ENCODE measurements around the gene MED13L. TPM values are rescaled to one million over a fixed set of nuclear protein-coding genes. Genes with fewer than 3 reads are reported as not detected.

The MED13L gene
- total RNA-seq, 1 donor from 2014 or later = 117 TPM

DNA sequence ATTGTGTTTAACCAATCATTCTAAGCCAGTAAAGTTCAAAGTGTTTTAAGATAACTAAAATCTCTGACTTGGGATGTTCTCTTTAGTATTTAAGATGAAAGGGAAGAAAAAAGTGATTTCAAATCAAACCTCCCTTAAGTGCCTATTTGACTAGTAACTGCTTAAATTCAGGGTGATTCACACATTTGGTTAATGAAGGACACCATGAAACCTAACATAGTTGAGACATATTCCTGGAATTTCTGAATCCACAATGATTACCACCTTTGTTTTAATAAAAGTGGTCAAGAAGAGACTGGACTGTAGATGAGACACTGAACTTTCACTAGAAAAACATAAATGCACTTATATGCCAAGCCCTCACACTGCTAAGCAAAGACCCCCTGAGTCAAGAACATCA lies 138.7 kb downstream of the MED13L start:
- no peaks in the 10 kb centered on the region for H3K27me3 ChIP-seq
- TF ChIP-seq, protein P1, sequence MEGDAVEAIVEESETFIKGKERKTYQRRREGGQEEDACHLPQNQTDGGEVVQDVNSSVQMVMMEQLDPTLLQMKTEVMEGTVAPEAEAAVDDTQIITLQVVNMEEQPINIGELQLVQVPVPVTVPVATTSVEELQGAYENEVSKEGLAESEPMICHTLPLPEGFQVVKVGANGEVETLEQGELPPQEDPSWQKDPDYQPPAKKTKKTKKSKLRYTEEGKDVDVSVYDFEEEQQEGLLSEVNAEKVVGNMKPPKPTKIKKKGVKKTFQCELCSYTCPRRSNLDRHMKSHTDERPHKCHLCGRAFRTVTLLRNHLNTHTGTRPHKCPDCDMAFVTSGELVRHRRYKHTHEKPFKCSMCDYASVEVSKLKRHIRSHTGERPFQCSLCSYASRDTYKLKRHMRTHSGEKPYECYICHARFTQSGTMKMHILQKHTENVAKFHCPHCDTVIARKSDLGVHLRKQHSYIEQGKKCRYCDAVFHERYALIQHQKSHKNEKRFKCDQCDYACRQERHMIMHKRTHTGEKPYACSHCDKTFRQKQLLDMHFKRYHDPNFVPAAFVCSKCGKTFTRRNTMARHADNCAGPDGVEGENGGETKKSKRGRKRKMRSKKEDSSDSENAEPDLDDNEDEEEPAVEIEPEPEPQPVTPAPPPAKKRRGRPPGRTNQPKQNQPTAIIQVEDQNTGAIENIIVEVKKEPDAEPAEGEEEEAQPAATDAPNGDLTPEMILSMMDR (IDR thresholded peaks at IDR 0.05) = no peak
- no peaks in the 10 kb centered on the region for H3K9me3 ChIP-seq
- intact Hi-C loops (cut with DNase I) = no loop called here
- DNase-seq (ENCODE audit: low spot score in 2 of 2) = no peak
- H3K36me3 ChIP-seq = no peaks in the 10 kb centered on the region
- no peak overlapping the region for H3K27ac ChIP-seq
- peaks cover 12 to 66% of the 10 kb centered on the region in 2 donors for H3K4me1 ChIP-seq
- H3K4me3 ChIP-seq = no peak overlapping the region

DNA sequence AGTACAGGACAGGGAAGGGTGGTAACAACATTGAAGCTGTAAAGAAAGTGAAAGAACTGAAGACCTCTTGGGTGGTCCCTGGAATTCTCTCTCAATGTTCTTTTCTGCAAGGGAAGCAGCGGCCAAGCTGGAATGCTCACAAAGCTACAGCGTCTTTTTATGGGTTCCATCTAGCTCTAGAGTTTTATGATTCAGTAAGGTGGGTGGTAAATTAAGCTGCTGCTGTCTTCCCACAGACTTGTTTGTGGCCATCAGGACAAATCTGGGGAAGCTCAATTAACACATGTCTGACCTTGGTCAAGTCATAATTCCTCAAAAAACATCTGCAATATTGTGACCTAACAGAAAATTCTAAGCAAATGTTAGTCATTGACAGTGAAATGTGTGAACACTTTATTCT lies 139.1 kb downstream of the MED13L start:
- intact Hi-C loops (cut with DNase I) = no loop called here
- Histone ChIP-seq H3K4me1 (peaks cover 8 to 68% of the 10 kb centered on the region in 2 donors), H3K27ac (no peak overlapping the region), H3K9me3 (no peaks in the 10 kb centered on the region), H3K4me3 (no peak overlapping the region), H3K27me3 (no peaks in the 10 kb centered on the region), H3K36me3 (no peaks in the 10 kb centered on the region)
- no peak for DNase-seq (ENCODE audit: low spot score in 2 of 2)
- TF ChIP-seq, protein P1 (IDR thresholded peaks at IDR 0.05) = no peak

DNA sequence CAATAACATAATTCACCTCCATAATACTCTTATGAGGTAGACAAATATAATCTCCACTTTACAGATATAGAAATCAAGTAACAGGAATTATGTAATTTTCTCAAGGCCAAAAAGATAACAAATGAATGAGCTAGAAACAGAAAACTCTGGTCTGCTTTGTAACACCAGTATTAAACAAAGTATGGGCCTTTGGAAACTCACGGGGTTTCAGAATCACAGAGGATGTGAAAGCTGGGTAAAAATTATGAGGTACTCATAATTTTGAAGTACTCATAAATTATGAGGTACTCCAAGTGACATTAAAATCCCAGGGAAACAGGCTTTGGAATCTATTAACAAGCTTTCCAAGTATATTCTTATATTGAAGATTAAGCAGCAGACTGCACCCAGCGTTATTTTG lies 140.2 kb downstream of the MED13L start:
- Histone ChIP-seq H3K36me3 (no peaks in the 10 kb centered on the region), H3K4me3 (no peak overlapping the region), H3K27me3 (no peaks in the 10 kb centered on the region), H3K4me1 (peaks cover 8 to 68% of the 10 kb centered on the region in 2 donors), H3K9me3 (no peaks in the 10 kb centered on the region), H3K27ac (no peak overlapping the region)
- TF ChIP-seq, protein P1 (IDR thresholded peaks at IDR 0.05) = no peak
- no peak for DNase-seq (ENCODE audit: low spot score in 2 of 2)
- intact Hi-C loops (cut with DNase I) = no loop called here

DNA sequence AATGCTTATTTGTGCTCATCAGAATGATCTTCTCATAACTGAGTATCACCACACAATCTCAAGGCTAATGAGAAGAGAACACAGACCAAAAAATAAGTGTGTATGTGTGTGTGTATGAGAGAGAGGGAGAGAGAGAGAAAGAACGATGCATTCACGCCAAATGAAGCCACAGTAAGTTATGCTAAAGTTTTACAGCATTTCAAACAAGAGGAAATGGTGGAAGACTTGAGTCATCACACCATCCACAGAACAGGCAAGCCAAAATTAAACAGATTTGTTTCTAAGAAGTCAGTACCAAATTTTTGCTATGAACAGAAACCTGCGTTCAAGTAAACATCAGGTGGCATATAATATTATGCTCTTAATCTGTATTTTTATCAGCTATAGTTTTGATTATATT lies 141.2 kb downstream of the MED13L start:
- Histone ChIP-seq H3K9me3 (no peaks in the 10 kb centered on the region), H3K4me3 (no peak overlapping the region), H3K4me1 (peaks cover 8 to 64% of the 10 kb centered on the region in 2 donors), H3K27ac (peak overlapping the region in 1 of 2 donors; percentile 29), H3K36me3 (no peaks in the 10 kb centered on the region), H3K27me3 (no peaks in the 10 kb centered on the region)
- DNase-seq (ENCODE audit: low spot score in 2 of 2) = no peak
- TF ChIP-seq, protein P1 (IDR thresholded peaks at IDR 0.05) = no peak
- intact Hi-C loops (cut with DNase I) = no loop called here

DNA sequence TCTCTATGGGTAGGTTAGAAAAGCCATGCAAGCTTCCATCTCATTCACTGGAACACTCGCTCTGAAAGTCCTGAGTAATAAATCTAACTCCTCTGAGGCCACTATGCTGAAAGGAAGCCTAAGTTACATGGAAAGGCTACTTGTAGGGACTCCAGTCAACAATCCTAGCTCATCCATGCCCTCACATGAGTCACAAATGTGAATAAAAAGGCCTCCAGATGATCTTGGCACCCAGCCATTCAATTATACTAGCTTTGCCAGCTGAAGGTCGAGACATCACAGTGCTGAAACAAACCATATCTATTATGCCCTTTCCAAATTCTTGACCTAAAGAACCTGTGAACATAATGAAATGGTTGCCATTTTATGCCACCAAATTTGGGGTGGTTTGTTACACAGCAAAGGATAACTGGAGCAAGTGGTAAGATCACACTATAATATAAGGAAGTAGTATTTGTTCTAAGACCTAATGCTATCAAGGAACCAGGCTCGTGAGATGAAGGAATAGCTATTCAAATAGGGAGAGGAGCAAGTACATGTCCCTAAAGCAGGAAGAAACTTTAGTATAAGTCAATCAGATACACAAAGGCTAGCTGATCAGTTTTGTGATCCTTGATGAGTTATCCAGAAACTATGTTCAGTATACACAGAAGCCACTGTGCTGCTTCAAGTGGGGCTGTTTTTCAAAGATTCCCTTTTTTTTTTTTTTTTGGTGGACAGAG lies 142.1 kb downstream of the MED13L start:
- Histone ChIP-seq H3K9me3 (no peaks in the 10 kb centered on the region), H3K4me3 (no peak overlapping the region), H3K36me3 (no peaks in the 10 kb centered on the region), H3K27ac (peak overlapping the region; percentile 13 to 29), H3K4me1 (peaks cover 8 to 67% of the 10 kb centered on the region in 2 donors), H3K27me3 (no peaks in the 10 kb centered on the region)
- intact Hi-C loops (cut with DNase I) = no loop called here
- TF ChIP-seq, protein P1 (IDR thresholded peaks at IDR 0.05) = no peak
- no peak for DNase-seq (ENCODE audit: low spot score in 2 of 2)

Measured in ascending aorta (tissue), 2 donors.